Testis (tissue), 2 donors: ENCODE results near the gene HES4.

Experiments used
- CTCF ChIP-seq, 3 experiments: fragments of 450-650 bp in 2 of 3; fragments of 200-600 bp in 1 of 3; sonication (generic) in 1 of 3; IDR thresholded peaks; one replicate each; pipeline ENCODE4 v1.5.1; 2016 to 2019; ENCODE audit warnings: antibody characterized with exemption in 3 of 3, mild to moderate bottlenecking in 2 of 3, moderate library complexity in 1 of 3
- POLR2A ChIP-seq: fragments of 450-650 bp; IDR thresholded peaks from one replicate; pipeline ENCODE4 v1.6.1; 2017; ENCODE audit warnings: antibody characterized with exemption, mild to moderate bottlenecking, moderate library complexity

- TF ChIP-seq CTCF (IDR thresholded peaks at IDR 0.05) = no peak
- TF ChIP-seq POLR2A = no peak
Measured at GRCh38 chr1:975365-975764, 24.5 kb downstream of the HES4 start.
